Left ventricle myocardium inferior (tissue), 1 donor: Measurements from ENCODE around the gene PIGT. TPM values are rescaled to one million over a fixed set of nuclear protein-coding genes. Genes with fewer than 3 reads are reported as not detected.

Experiments used
- DNase-seq: peaks from one replicate; pipeline ENCODE4 v3.0.0-alpha.2; 2020
- H3K27ac ChIP-seq: fragments of 200-600 bp; replicated peaks from 2 replicates; pipeline ENCODE4 v1.8.0; 2021
- H3K27me3 ChIP-seq: fragments of 200-600 bp; 2 replicates; pipeline ENCODE4 v1.8.0; 2021; ENCODE audit warnings: low read depth
- H3K36me3 ChIP-seq: fragments of 200-600 bp; 2 replicates; pipeline ENCODE4 v1.8.0; 2021
- H3K4me1 ChIP-seq: fragments of 200-600 bp; 2 replicates; pipeline ENCODE4 v1.8.0; 2021
- H3K4me3 ChIP-seq: fragments of 200-600 bp; 2 replicates; pipeline ENCODE4 v1.8.0; 2021; ENCODE audit warnings: mild to moderate bottlenecking, moderate library complexity
- H3K9me3 ChIP-seq: fragments of 200-600 bp; replicated peaks from 2 replicates; pipeline ENCODE4 v1.8.0; 2021
- CTCF ChIP-seq: fragments of 200-600 bp; IDR thresholded peaks from 2 replicates; pipeline ENCODE4 v1.8.0; 2021; ENCODE audit warnings: antibody characterized with exemption, mild to moderate bottlenecking, borderline replicate concordance
- intact Hi-C: fragments of 100-400 bp; cut with micrococcal nuclease; formaldehyde crosslinking; loops from one replicate; pipeline ENCODE4 v1.11.0; 2022
- total RNA-seq: library from RNA; stranded (reverse); fragmentation: NEBNext Ultra II Directional; extraction: Animal tissue kit (Norgen Biotek cat#: 25700); gene quantifications from one replicate; pipeline ENCODE4 v1.2.1, GENCODE V29; 2021
- donor health status: DM: no; HTN: yes; CAD: no; lungs with severe emphysema.

The PIGT gene
- total RNA-seq, 1 donor from 2014 or later, result 126 TPM

DNA sequence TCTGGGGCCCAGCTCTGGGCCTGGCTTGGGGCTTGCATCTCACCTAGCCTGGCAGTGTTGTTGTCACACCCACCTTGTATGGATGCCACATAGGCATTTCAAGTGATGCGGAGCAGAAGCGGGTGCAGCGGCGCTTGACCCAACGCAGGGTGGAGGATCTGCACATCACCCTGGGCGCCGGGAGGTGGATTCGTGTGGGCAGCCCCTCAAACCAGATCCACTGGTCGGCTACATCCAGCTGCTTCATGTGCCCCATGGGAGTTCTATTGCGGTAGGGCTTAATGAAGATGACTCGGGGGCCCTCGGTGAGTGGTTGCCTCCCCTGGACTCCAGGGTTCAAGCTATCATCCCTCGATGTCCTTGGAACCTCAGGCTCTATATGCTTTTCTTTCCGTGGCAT, 41.0 kb upstream of the PIGT start:
- no peaks in the 10 kb centered on the region for H3K36me3 ChIP-seq
- no peak overlapping the region for H3K27ac ChIP-seq
- H3K4me1 ChIP-seq, result peaks cover 15% of the 10 kb centered on the region
- no peak for TF ChIP-seq CTCF
- no peaks in the 10 kb centered on the region for H3K9me3 ChIP-seq
- H3K4me3 ChIP-seq, result no peak overlapping the region
- DNase-seq, result no peak
- no peaks in the 10 kb centered on the region for H3K27me3 ChIP-seq
- intact Hi-C loops, result loop anchor here (2.0 kb wide), 1 partner anchor 62 kb away; no protein-coding TSS in a partner anchor

DNA sequence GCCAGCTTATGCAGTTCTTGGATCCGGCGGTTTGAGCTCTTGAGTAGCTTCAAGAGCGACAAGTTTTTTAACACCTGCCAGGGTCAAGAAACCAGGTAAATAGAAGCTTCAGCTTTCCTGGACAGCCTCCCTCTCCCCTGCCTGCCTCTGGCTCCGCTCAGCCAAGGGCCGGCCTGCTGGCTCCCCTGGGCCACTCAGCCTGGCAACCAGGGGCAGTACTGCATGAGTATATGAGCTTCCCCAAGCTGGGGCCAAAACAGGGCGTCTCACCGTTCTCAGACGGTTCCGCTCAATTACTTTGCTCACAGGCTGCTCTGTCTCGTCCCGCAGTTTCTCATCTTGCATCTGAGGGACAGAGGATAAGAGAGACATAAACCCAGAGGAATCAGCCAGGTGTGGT, 38.7 kb upstream of the PIGT start:
- intact Hi-C loops, result no loop called here
- Histone ChIP-seq H3K9me3 (no peaks in the 10 kb centered on the region), H3K27me3 (no peaks in the 10 kb centered on the region), H3K4me3 (no peak overlapping the region), H3K4me1 (peaks cover 15% of the 10 kb centered on the region), H3K27ac (no peak overlapping the region), H3K36me3 (no peaks in the 10 kb centered on the region)
- no peak for DNase-seq
- no peak for TF ChIP-seq CTCF

- no peak for TF ChIP-seq CTCF
- intact Hi-C loops, result no loop called here
- H3K4me1 ChIP-seq, result peaks cover 10% of the 10 kb centered on the region
- no peaks in the 10 kb centered on the region for H3K9me3 ChIP-seq
- H3K27ac ChIP-seq, result no peak within 1 kb of the TSS
- H3K27me3 ChIP-seq, result no peaks in the 10 kb centered on the region
- H3K4me3 ChIP-seq, result no peak within 1 kb of the TSS
- H3K36me3 ChIP-seq, result no peaks in the 10 kb centered on the region
- DNase-seq, result no peak
Measured at GRCh38 chr20:45378191-45378590, 37.8 kb upstream of the PIGT start, which contains the start of gene TP53TG5. TP53TG5 (minus strand) TSS chr20:45378325; CDS start chr20:45378236, 89 bp downstream.

GRCh38 chr20:45387274-45387673, 28.7 kb upstream of the PIGT start:
- Histone ChIP-seq H3K27me3 (no peaks in the 10 kb centered on the region), H3K27ac (no peak overlapping the region), H3K4me3 (no peak overlapping the region), H3K9me3 (no peaks in the 10 kb centered on the region), H3K36me3 (no peaks in the 10 kb centered on the region), H3K4me1 (no peaks in the 10 kb centered on the region)
- intact Hi-C loops, result no loop called here
- TF ChIP-seq CTCF, result no peak
- DNase-seq, result no peak

DNA sequence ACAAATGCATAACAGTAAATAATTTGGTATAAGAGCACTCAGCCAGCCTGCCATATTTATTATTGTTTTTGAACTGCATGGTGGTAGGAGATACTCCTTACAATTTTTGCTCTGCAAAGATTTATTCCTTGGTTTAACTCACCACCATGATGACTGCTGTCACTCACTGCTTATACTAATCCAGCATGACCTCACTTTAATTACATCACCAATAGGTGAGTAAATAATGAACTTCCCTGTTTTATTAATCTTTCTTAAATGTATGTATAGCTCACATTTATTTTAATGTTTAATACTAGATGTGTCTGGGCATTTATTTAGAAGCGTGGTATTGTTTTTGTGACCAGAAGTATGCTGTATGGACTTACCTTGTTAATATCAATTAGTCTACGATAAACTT, 25.0 kb upstream of the PIGT start:
- Histone ChIP-seq H3K36me3 (no peaks in the 10 kb centered on the region), H3K4me1 (no peaks in the 10 kb centered on the region), H3K27me3 (no peaks in the 10 kb centered on the region), H3K9me3 (no peaks in the 10 kb centered on the region), H3K27ac (no peak overlapping the region), H3K4me3 (no peak overlapping the region)
- DNase-seq, result no peak
- TF ChIP-seq CTCF, result no peak
- intact Hi-C loops, result no loop called here

DNA sequence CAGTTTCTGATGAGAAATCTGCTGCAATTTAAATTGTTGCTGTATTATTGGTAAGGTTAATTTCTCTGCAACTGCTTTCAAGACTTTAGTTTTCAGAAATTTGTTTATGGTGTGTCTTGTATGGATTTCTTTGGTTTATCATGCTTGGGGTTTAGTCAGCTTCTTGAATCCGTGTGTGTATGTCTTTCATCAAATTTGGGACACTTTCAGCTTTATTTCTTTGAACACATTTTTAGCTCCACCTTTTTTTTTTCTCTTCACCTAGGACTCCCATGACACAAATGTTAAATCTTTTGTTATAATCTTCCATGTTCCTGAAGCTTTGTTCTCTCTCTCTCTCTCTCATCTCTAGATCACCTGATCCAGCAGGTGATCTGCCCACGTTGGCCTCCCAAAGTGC, 24.4 kb upstream of the PIGT start:
- H3K36me3 ChIP-seq, result no peaks in the 10 kb centered on the region
- H3K4me3 ChIP-seq, result no peak overlapping the region
- TF ChIP-seq CTCF, result no peak
- H3K27ac ChIP-seq, result no peak overlapping the region
- no peaks in the 10 kb centered on the region for H3K9me3 ChIP-seq
- no peaks in the 10 kb centered on the region for H3K4me1 ChIP-seq
- no peak for DNase-seq
- no peaks in the 10 kb centered on the region for H3K27me3 ChIP-seq
- intact Hi-C loops, result no loop called here
